Kidney (tissue), 14 donors: Measurements from ENCODE around the gene C9orf85. TPM values are rescaled to one million over a fixed set of nuclear protein-coding genes. Genes with fewer than 3 reads are reported as not detected.
A peak's percentile ranks its signal among the peaks of the same experiment; 100 is the strongest.
"Not testable (repeated sequence)": the region's sequence is repeated elsewhere in the genome, so short reads cannot be mapped to it uniquely, and the experiment has no call there.

Experiments used
- DNase-seq, 5 donors: peaks; one replicate each; pipeline ENCODE4 v3.0.0-alpha.2; 2013 to 2020
- FAIRE-seq: peaks from 2 replicates; lab custom pipeline; 2012; peaks lifted over from hg19 to GRCh38; lab: Jason Lieb, UNC
- H3K27ac ChIP-seq, 2 donors: one replicate each; pipeline ENCODE4 v1.7.0; 2013; ENCODE audit warnings: low read depth in 2 of 2, low read length in 2 of 2, inconsistent platforms in 1 of 2
- H3K27me3 ChIP-seq: one replicate; pipeline ENCODE4 v1.7.1; 2013; ENCODE audit warnings: low read length, inconsistent platforms; ENCODE audit not compliant: control insufficient read depth, insufficient read depth
- H3K36me3 ChIP-seq, 3 donors: one replicate each; pipeline versions ENCODE4 v1.7.0 to v1.7.1; 2013; ENCODE audit warnings: low read length in 3 of 3, control low read depth in 1 of 3, inconsistent platforms in 1 of 3; ENCODE audit not compliant: insufficient read depth in 3 of 3, control insufficient read depth in 2 of 3
- H3K4me1 ChIP-seq, 3 donors: one replicate each; pipeline versions ENCODE4 v1.7.0 to v1.7.1; 2013; ENCODE audit warnings: low read length in 3 of 3, inconsistent platforms in 1 of 3, low read depth in 1 of 3; ENCODE audit not compliant: control insufficient read depth in 2 of 3, insufficient read depth in 2 of 3
- H3K4me3 ChIP-seq, 3 donors: one replicate each; pipeline versions ENCODE4 v1.7.0 to v1.8.1; 2013; ENCODE audit warnings: low read length in 3 of 3, control low read depth in 1 of 3, inconsistent platforms in 1 of 3
- H3K9ac ChIP-seq, 3 donors: one replicate each; pipeline versions ENCODE4 v1.7.0 to v1.7.1; 2013; ENCODE audit warnings: low read length in 3 of 3, control low read depth in 1 of 3, inconsistent platforms in 1 of 3
- H3K9me3 ChIP-seq, 3 donors: one replicate each; pipeline versions ENCODE4 v1.7.0 to v1.7.1; 2013; ENCODE audit warnings: low read length in 3 of 3, control low read depth in 1 of 3, inconsistent platforms in 1 of 3; ENCODE audit not compliant: control insufficient read depth in 2 of 3, insufficient read depth in 1 of 3
- CTCF ChIP-seq: IDR thresholded peaks from 3 replicates; pipeline ENCODE4 v1.5.1; 2012; ENCODE audit warnings: mild to moderate bottlenecking, moderate library complexity, borderline replicate concordance; ENCODE audit not compliant: insufficient read depth; ENCODE audit errors: extremely low read depth
- intact Hi-C: fragments of 100-400 bp; cut with DNase I; formaldehyde crosslinking; loops from one replicate; pipeline ENCODE4 v1.11.1; 2022
- polyA plus RNA-seq: library from polyadenylated mRNA; stranded (reverse); fragments of 350-450 nt; fragmentation: Illumina TruSeq; extraction: RNeasy Lipid Tissue Mini Kit (QIAGEN cat#74804); gene quantifications from one replicate; pipeline ENCODE4 v1.2.3, GENCODE V29; 2014; ENCODE audit warnings: low read depth, low replicate concordance; ENCODE audit not compliant: insufficient read depth
- total RNA-seq: library from RNA; stranded (reverse); fragmentation: NEBNext Ultra II Directional; extraction: Animal tissue kit (Norgen Biotek cat#: 25700); gene quantifications from one replicate; pipeline ENCODE4 v1.2.1, GENCODE V29; 2021
- donor health status: control.
- donor health status: control.
- donor health status: control.
- donor health status: control.
- donor health status: control.
- donor health status: DM: yes; HTN: yes; CAD: no.
- donor health status: Normal renal cell carcinoma (clear cell type).

Gene C9orf85
- total and polyA plus RNA-seq, 2 donors from 2014 or later: 7.0 to 8.1 TPM

GRCh38 chr9:72006501-72006900 lies 95.1 kb downstream of the C9orf85 start:
- FAIRE-seq: no peak
- Histone ChIP-seq H3K4me1 (peaks cover 0 to 7% (median 0%) of the 10 kb centered on the region in 3 donors), H3K27ac (no peak overlapping the region), H3K4me3 (no peak overlapping the region), H3K36me3 (no peaks in the 10 kb centered on the region), H3K27me3 (no peaks in the 10 kb centered on the region), H3K9me3 (no peaks in the 10 kb centered on the region), H3K9ac (no peak overlapping the region)
- TF ChIP-seq CTCF: no peak
- intact Hi-C loops: no loop called here
- peak in 1 of 5 donors; percentile 15 for DNase-seq

GRCh38 chr9:72007726-72008125 lies 96.3 kb downstream of the C9orf85 start:
- H3K4me1 ChIP-seq: not testable (repeated sequence)

GRCh38 chr9:72012646-72013045 lies 101.2 kb downstream of the C9orf85 start:
- H3K9ac ChIP-seq: no peak overlapping the region
- no peak for FAIRE-seq
- intact Hi-C loops: no loop called here
- H3K9me3 ChIP-seq: no peaks in the 10 kb centered on the region
- no peaks in the 10 kb centered on the region for H3K36me3 ChIP-seq
- no peak for DNase-seq
- peaks cover 0 to 10% (median 0%) of the 10 kb centered on the region in 3 donors for H3K4me1 ChIP-seq
- peak overlapping the region; percentile 78 to 91 for H3K27ac ChIP-seq
- H3K4me3 ChIP-seq: no peak overlapping the region
- H3K27me3 ChIP-seq: no peaks in the 10 kb centered on the region
- no peak for TF ChIP-seq CTCF

More at GRCh38 chr9:72007726-72008125, 96.3 kb downstream of the C9orf85 start:
- H3K36me3 ChIP-seq, FAIRE-seq, H3K27me3 ChIP-seq, H3K27ac ChIP-seq, DNase-seq, intact Hi-C loops, H3K4me3 ChIP-seq, H3K9ac ChIP-seq, H3K9me3 ChIP-seq: not testable (repeated sequence)

GRCh38 chr9:72013292-72013760 lies 101.9 kb downstream of the C9orf85 start:
- no peak for DNase-seq
- Histone ChIP-seq H3K27me3 (no peaks in the 10 kb centered on the region), H3K36me3 (no peaks in the 10 kb centered on the region), H3K9ac (no peak overlapping the region), H3K4me1 (peaks cover 0 to 10% (median 0%) of the 10 kb centered on the region in 3 donors), H3K9me3 (no peaks in the 10 kb centered on the region), H3K27ac (peak overlapping the region; percentile 78 to 89), H3K4me3 (no peak overlapping the region)
- intact Hi-C loops: no loop called here
- no peak for TF ChIP-seq CTCF
- FAIRE-seq: peak; percentile 6
